GM18858 (cell line): Measurements from ENCODE around the gene SQSTM1.

Experiments
- ATAC-seq: cut with Tn5 transposase; IDR thresholded peaks from one replicate; pipeline ENCODE4 v1.9.1; 2021; ENCODE audit not compliant: unreplicated experiment

SQSTM1 gene

DNA sequence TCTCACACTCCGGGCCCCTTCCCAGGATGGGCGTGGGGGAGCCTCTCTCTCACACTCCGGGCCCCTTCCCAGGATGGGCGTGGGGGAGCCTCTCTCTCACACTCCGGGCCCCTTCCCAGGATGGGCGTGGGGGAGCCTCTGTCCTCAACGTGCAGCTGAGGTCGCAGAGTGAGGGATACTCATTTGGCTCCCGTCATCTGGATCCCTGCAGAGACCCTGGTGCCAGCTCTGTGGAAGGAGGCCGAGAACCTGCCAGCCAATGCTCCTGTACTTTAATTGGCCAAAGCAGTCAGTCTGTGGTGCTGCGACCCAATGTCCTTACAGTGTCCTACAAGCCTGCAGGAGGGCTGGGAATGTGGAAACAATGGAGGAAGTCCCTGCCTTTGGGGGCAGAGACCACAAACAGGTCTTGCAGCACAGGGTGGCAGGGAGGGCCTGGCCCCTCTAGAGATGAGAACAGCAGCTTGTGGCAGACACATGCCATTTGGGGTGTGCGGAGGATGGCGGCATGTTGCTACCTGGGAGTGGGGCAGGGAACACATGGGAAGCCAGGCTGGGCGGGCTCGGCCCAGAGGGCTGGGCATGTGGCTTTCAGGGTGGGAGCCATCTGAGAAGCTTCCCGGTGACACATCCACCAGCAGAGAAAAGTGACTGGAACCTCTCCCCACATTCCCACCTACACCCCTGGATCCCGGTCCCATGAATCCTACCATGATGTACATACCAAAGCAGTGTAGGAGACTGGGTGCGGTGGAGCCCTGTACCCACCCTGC lies 51.5 kb downstream of the SQSTM1 start:
- ATAC-seq = no peak

DNA sequence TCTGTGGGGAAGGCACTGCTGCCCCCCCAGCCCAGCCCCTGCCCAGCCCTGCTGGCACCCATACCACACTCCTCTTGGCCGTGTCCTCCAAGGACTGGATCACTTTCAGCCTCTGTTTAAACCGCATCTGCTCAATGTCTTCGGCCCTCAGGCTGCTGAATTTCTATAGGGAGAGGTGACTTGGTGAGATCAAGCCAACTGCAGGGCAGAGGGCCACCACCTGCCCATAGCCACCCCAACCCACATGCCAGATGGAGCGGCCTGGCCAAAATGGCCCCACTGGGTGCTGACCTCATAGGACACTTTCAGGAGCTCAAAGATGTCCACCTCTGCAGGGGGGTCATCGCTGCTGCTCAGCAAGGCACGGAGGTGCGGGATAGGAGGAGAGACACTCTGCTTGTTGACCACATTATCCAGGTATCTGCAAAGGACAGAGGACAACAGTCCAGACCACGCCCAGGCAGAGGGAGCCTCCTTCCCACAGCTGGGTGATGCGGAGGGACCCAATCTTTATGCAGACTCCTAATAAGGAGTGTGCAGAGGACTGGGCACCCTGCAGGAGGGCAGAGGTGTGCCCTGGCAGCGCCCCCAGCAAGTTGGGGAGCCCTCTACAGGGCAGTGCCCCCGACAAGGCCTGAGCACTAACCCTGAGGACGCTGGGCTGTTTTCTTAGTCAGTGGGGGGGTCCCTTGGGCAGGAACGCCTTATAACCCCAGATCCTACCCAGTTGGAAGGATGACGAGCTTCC lies 52.3 kb downstream of the SQSTM1 start:
- no peak for ATAC-seq

DNA sequence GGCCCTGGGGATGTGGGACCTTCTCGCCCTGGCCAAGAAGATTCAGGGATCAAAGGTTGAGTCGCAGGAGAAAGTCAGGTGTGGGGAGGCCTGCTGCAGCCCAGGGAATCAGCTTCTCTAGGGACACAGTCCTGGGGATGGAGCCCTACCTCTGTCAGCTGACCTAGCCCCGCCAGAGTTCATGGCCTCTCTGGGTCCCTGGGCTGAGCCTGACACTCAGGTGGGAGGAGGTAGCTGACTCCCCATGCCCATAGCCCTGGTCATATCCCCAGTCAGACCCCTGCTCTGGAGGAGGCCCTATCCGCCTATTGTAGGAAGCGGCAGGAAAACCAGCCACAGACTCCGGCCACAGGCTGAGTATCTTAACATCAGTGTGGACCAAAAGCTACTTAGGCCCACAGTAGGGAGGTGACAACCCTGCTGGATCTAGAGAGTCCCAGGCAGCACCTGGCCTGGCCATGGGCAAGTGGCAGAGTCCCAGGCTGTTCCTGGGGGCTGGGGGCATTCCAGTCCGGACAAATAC lies 52.9 kb downstream of the SQSTM1 start:
- ATAC-seq = no peak

DNA sequence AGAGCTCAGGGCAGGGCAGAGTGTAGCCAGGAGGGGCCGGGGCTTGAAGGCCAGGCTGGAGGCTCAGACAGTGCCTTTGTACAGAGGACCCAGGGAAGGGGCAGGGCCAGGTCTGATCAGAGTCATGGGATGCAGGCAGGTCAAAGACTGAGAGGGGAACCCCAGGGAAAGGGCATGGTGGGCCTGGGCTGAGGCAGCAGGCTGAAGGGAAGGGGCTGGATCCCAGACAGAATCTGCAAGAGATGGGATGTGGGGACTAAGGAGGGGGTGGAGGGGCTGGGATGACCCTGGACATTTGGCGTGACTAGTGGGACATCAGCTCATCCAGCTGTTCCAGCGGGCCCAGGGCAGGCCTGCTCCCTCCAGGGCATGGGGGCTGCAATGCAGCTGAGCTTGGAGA lies 53.4 kb downstream of the SQSTM1 start:
- ATAC-seq = no peak

DNA sequence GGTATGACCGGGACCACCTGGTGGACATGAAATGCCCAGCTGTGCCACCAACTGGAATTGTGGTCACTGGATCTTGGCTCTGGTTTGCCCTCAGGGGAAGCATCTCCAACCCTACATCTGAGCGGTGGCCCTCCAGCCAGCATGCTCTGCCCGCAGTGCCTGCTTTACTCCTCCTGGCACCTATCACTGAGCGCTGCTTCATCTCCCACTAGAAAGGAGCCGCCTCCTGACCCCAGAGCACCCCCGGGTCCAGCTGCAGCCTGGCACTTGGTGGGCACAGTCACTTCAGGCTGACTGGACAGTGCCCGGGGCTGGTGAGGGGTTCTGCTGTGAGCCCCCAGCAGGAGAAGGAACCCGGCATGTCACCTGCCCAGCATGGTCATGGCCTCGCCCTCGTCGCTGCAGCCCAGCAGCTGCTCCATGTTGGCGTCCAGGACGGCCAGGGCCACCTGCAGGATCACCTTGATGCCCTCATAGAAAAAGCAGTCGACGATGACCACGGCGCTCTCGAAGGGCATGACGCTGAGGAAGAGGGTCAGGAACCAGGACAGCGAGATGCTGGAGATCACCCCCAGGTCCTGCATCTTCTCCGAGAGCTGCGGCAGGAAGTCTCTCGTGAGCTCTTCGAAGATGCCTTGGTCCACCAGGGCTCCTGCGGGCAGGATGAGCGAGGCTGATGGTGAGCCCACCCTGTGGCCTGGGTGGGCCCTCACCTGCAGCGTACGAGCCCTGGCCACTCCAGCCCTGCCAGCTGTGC lies 54.0 kb downstream of the SQSTM1 start:
- no peak for ATAC-seq

DNA sequence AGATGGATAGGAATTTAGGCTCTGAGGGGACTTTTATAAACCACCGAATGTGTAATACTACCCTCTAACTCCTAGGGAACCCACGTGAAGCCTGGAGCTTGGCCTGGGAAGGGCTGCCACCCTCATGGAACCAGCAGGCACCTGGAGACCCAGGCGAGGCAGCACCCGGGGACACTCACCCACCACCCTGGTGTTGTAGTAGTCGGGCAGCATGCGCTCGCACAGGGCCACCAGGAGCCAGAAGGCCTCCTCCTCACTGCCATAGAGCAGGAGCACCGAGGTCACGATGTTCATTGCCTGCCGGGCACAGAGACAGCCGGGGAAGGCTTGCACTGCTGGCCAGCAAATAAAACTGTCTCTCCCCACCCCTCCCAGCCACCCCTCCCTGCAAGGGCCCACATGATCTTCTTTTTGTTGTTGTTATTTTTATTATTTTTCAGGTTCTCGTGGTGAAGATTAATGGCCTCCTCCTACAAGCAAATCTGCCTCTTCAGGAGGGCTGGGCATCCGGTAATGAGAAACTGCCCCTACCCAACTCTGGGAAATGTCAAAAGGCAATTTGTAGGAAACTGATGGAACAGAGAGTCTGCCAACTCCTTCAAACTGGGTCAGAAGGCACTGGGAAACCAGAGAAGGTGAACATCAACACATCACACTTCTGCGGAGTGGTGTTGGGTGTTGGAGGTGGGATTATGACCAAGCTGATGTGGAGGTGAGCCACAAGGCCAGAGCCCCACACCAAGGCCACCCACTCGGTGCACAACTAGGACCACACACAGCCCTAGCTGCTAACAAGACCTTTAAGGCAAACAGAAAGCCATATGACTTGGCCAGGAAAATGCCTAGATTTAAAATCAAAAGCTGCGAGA lies 55.3 kb downstream of the SQSTM1 start:
- no peak for ATAC-seq

DNA sequence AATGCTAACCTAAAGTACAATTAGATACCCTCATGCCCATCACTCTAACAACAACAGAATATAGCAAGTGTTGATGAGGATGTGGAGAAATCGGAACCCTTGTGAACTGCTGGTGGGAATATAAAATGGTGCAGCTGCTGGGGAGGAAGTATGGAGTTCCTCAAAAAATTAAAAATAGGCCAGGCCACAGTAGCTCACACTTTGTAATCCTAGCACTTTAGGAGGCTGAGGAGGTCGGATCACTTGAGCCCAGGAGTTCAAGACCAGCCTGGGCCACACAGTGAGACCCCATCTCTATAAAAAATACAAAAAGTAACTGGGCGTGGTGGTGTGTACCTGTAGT lies 55.9 kb downstream of the SQSTM1 start:
- ATAC-seq = no peak

DNA sequence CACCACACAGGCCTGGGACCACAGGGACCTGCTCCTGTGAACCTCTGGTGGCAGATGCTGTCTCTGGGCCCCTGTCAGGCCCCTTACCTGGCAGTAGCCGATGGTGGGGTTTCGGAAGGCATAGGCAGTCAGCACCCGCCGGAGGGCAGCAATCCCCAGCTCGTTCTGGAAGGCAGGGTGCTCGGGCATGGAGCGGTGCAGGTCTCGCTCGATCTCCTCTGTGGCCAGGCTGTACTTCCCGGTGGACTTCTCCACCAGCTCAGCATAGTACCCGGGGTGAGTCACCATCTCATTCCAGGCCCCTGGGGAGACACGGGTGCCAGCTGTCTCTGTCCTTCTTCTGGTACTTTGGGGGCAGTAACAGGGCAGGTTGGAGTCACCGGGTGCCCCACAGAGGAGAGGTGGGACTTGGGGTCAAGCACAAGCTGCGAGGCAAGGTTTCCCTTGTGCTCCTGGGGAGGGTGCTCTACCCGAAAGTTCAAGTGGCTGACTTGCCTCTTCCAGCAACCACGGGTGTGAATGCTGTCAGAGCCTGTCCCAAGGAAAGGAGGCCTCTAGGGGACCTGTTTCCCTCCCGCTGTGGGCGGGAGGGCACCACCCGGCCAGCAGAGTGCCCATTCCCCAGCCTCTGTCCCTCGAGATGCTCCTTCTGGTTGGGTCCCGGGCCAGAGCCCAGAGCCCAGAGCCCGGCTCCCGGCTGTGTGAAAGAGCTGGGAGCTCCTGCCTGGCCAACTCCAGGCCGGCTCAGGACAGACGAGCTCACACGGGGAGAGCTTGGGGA lies 57.7 kb downstream of the SQSTM1 start:
- ATAC-seq = no peak

DNA sequence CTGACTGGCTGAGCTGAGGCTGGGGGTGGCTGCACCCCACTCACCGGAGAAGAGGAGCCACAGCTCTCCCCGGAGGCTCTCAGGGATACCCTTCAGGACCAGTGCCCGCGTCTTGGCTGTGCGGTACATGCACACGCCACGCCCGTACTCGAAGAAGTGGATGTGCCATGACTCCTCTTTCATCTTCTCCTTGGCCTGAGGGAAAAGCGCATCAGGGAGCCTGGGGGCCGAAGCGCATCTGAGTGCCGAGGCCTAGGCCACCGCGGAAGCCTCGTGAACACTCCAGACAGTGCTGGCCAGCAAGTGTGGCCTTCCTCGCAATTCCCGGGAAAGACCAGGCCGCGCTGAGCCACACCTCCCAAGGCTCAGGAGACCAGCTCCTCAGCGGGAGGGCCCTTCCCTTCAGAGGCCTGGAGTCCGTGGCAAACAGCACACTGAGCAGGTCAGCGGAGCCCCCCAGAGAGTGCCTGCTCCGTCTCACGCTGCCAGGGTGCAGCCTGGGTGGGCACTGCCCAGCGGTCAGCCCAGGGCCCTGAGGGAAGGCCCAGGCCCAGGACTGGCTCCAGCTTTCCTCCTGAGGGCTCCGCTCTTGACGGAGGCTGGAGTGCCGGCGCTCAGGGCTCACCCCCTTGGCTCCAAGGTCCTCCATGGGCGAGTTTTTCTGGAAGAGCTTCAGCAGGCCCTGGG lies 58.4 kb downstream of the SQSTM1 start:
- no peak for ATAC-seq

DNA sequence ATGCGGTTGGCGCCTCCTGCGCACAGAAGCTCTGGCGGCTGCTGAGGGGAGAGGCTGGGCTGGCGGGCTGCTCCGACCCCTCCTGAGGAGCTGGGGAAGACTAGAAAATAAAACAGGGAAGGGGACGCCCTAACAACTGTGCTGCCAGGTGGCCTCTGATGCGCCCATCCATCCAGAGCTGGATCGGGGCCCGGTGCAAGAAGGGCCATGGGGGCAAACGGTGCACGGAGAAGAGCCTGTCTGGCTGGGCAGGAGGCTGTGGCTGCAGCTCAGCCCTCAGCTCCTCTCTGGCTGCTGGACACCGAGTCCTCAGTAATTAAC lies 58.9 kb downstream of the SQSTM1 start:
- ATAC-seq = no peak

DNA sequence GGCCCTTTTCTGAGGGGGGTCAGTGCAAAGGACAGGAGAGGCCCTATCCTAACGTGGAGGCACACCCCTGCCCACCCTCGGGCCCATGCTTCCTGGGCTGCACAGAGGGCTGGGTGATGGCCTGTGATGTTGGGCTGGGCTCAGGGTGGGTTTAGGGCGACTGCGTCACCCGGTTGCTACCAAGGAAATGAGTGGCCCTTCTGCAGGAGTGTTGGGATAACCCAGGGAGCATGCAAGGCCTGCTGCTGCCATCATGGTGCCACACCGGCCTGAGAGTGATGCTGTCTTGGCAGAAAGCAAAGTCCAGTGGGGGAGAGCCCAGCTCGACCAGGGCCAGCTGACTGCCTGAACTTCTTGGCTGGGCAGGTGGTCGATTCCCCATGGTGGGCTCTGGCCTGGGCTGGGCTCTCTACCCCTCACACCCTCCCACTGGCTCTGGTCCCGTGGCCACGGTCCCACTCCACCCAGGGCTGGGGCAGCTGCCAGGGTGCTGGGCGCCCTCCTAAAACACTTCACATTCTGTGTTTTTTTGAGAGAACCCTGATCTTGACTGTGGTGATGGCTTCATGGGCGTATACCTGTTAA lies 59.5 kb downstream of the SQSTM1 start:
- ATAC-seq = no peak

DNA sequence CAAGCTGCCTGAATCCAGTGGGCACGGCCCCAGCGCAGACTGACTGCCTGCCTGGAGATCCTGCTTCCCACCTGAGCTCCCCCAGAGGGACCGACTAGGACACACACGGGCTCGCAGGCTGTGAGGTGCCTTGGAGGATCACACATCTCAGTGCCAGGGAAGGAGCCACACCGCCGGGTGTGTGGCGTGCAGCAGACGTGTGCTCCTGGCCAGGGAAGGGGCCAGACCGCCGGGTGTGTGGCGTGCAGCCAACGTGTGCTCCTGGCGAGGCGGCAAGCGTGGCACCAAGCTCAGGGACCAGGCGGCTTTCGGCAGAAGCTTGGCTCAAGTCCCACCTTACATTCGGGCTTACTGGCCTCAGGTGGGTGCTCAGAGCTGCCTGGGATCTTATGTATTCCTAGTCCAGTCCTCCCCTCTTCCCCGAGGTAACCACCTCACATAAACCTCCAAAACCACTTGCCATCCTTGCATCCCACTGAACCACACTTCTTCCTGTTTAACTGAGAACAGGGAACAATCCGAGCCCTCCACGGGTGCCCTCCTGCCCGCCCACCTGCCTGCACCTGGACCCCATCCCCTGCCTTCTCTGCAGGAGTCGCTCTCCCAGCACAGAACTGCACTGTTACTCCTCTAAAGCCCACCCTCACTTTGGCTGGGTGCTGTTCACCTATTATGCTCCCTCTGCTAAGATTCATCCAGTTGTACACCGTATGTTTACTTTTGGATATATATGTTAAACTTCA lies 60.3 kb downstream of the SQSTM1 start:
- no peak for ATAC-seq

DNA sequence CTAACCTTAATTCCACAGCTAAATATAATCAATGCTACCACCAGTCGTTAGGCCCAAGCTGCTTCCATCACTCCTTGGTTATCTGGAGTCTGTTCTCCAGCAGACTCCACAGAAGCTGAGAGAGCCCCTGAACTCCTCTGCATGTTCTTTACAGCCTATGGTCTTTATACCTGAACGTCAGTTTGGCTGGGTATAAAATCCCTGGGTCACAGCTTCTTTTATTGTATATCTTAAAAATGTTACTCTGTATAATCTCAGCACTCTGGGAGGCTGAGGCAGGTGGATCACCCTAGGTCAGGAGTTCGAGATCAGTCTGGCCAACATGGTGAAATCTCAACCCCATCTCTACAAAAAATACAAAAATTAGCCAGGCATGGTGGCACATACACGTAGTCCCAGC lies 61.6 kb downstream of the SQSTM1 start:
- no peak for ATAC-seq

DNA sequence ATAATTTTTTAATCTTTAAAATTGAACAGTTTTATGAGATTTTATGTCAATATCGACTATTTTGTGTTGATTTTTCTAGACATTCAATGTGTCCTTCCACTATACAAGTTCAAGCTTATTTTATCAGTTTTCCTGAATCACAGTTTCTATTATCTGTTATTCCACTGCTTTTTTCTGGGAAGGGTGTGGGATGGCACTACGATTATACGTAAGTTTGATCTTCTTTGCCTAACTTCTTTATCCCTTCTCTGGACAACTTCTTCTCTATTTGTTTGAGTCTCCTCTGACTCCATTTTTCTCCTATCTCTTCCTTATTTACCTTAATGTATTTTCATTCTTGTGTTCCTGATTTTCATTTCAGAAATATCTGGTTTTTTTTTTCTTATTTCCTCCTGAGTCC lies 62.5 kb downstream of the SQSTM1 start:
- no peak for ATAC-seq

DNA sequence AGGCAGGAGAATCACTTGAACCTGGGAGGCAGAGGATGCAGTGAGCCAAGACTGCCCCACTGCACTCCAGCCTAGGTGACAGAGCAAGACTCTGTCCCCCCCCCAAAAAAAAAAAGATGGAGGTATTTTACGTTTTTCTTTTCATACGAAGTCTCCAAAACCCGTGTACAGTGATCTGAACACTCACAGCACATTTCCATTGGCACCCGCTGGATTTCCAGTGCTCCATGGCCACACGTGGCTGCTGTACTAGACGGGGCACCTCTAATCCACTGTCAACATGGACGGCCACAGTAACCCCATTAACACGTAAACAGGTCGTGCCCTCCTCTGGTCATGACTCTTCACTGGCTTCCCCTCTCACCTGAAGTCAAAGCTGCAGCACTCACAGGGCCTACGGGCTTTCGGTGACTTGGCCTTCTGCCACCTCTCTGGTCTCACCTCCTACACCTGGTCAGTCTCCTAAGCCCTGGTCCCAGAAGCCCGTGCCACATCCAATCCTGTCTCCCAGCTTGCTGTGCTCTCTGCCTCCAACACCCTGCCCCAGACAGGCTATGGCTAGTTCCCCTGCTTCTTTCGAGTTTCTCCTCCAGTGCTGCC lies 64.9 kb downstream of the SQSTM1 start:
- ATAC-seq = no peak

DNA sequence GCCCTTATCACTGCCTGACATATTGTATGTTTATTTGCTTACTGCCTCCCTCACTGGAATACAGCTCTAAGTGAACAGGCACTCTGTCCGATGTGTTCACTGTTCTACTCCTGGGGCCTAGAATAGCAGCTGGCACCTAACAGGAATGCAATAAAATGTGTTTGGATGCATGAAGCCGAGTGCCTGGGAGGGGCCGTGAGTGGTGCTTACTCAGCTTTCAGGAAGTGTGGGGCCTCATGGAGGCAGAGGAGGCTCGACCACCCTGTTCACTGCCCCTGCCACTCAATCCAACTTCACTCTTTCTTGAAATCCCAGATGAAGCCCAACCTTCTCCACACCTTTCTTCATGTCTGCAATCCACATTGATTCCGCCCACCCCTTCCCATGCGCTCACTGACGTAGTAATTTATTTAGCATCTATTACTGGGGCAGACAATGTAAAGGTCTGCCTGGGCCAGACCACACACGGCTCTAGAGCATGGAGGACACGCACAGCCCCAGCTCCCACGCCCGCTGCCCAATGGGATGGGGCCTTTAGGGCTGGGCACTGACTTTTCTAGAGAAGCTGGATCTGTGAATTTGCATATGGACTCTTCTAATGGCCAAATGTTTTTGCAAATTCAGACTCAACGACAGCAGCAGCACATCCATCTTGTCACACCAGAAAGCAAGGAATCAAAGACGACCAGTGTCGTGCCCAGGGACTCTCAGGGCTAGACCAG lies 65.6 kb downstream of the SQSTM1 start:
- ATAC-seq = no peak

DNA sequence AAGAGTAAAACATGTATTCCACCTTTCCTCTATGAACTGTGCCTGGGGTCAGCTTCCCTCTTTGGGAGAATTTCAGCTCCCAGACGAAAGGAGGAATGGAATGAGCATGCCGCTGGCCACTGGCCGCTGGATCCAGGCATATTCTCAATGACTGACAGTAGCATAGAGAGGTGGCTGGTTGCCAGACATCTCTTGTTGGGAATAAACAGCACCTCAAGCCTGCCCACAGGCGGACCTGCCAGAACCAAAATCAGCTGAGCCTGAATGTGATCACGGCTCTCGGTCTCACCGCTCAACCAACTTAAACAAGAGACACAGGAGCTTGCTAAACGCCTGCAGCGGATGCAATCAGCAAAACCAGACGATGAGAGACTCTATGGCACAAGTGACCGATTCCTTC lies 66.4 kb downstream of the SQSTM1 start:
- no peak for ATAC-seq
